ENCODE measurements around the gene ATP8B1.

Gene ATP8B1

GRCh38 chr18:57791192-57791591 is 11.9 kb downstream of the ATP8B1 start:
- no peak for DNase-seq

GRCh38 chr18:57790316-57790715 is 12.8 kb downstream of the ATP8B1 start:
- no peak for DNase-seq

- no peak for DNase-seq
These were observed 13.4 kb downstream of the ATP8B1 start for GRCh38 chr18:57789759-57790158.

GRCh38 chr18:57789090-57789489 is 14.0 kb downstream of the ATP8B1 start:
- DNase-seq: no peak

GRCh38 chr18:57787068-57787685 is 15.9 kb downstream of the ATP8B1 start:
- DNase-seq: no peak

- DNase-seq: no peak
These were observed 17.2 kb downstream of the ATP8B1 start for GRCh38 chr18:57785751-57786437.

- no peak for DNase-seq
These were observed 18.4 kb downstream of the ATP8B1 start for GRCh38 chr18:57784801-57785114.

- DNase-seq: no peak
These were observed 18.9 kb downstream of the ATP8B1 start for GRCh38 chr18:57784034-57784800.

- no peak for DNase-seq
These were observed 21.1 kb downstream of the ATP8B1 start for GRCh38 chr18:57782049-57782448.

- DNase-seq: no peak
These were observed 22.3 kb downstream of the ATP8B1 start for GRCh38 chr18:57780706-57781347.

- no peak for DNase-seq
These were observed 22.8 kb downstream of the ATP8B1 start for GRCh38 chr18:57780318-57780705.

GRCh38 chr18:57776767-57777166 is 26.3 kb downstream of the ATP8B1 start:
- DNase-seq: no peak

- DNase-seq: no peak
These were observed 26.8 kb downstream of the ATP8B1 start for GRCh38 chr18:57776354-57776753.

- DNase-seq: no peak
These were observed 27.2 kb downstream of the ATP8B1 start for GRCh38 chr18:57775937-57776336.

- DNase-seq: no peak
These were observed 30.7 kb downstream of the ATP8B1 start for GRCh38 chr18:57772387-57772799.

GRCh38 chr18:57771626-57772025 is 31.5 kb downstream of the ATP8B1 start:
- DNase-seq: no peak

- no peak for DNase-seq
These were observed 31.9 kb downstream of the ATP8B1 start for GRCh38 chr18:57771193-57771592.

GRCh38 chr18:57768537-57769326 is 34.4 kb downstream of the ATP8B1 start:
- DNase-seq: no peak

- no peak for DNase-seq
These were observed 35.7 kb downstream of the ATP8B1 start for GRCh38 chr18:57767259-57768050.

GRCh38 chr18:57764995-57765394 is 38.1 kb downstream of the ATP8B1 start:
- no peak for DNase-seq

- DNase-seq: no peak
These were observed 39.0 kb downstream of the ATP8B1 start for GRCh38 chr18:57764087-57764486.

- DNase-seq: no peak
These were observed 40.4 kb downstream of the ATP8B1 start for GRCh38 chr18:57762686-57763085.
